DLD1 (cell line): Measurements from ENCODE around the gene KRT1.

ENCODE experiments used
- in situ Hi-C: cut with HindIII; loops from 2 replicates; pipeline ENCODE4 v1.10.0; 2017; ENCODE audit warnings: low sequenced_read_pairs

The KRT1 gene

GRCh38 chr12:52662918-52663229 is 17.3 kb downstream of the KRT1 start:
- in situ Hi-C loops, result no loop called here

DNA sequence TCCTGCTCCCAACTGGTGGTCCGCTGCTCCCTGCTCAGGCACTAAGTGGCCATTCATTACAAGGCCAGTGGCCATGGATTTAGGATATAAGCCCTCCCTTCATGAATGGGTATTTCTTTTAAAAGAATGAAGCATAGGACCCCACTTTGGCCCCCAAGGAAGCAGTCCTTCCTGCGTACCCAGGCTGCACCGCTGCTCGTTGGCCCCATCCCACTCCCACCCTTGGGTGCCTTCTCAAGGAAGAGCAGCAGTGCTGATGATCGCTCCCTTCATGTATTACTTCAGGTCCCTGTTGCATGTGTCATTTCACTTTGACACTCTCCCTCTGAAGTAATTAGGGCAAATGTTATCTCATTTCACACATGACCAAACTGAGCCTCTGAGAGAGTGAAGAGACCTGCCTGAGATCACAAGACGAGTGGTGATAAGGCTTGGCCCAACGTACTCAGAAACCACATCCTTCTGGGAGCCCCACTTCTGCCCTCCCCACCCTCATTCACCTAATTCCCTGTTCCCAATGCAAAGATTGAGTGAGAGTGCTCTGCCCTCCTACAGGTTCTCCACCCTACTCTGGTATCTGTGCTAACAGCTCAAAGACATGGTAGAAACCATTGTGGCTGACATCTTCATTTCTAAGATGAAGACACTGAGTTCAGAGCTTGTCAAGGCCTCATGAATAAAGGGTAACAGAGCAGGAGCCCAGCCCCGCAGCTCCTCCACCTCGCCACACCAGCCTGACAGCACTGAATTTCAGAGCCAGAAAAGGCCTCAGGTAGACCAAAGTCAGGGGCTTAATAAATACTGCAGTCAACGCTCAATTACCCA is 17.9 kb downstream of the KRT1 start:
- in situ Hi-C loops, result no loop called here

DNA sequence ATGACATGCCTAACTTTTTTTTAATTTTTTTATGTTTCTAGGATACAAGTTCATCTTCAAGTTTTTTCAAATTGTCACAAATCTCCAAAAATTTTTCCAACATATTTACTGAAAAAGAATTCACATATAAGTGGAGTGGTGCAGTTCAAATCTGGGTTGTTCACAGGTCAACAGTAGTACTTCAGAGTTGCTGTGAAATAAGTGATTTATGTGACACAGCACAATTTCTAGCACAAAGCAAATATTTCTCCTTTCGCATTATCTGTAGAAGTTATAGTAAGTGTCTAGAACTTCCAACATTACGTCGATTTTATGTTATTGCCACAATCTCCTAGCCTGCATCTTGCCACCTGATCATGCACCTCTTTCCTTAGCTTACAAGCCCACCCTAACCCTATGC is 18.5 kb downstream of the KRT1 start:
- in situ Hi-C loops, result no loop called here

DNA sequence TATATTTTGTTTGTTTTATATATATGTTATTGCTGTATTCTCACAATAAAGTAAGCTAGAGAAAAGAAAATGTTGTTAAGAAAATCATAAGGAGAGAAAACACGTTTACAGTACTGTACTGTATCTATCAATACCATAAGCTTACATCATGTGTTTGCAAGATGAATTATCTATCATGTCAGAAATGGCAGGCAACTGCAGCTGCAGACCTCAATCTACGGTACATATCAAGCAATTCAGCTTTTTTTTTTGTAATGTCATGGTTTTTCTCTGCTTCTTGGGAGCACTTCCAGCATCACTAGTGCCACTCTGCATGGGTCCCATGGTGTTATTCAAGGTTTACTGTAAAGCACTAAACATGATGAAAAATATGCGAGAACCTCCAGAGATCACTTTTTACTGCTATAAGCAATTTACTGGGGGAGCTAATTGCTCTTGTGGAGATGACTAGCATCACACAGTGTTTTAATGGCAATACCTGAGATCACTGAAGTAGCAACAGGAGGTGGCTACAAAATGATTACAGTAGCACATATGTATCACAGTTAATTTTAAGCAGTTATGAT is 19.2 kb downstream of the KRT1 start:
- in situ Hi-C loops, result no loop called here

DNA sequence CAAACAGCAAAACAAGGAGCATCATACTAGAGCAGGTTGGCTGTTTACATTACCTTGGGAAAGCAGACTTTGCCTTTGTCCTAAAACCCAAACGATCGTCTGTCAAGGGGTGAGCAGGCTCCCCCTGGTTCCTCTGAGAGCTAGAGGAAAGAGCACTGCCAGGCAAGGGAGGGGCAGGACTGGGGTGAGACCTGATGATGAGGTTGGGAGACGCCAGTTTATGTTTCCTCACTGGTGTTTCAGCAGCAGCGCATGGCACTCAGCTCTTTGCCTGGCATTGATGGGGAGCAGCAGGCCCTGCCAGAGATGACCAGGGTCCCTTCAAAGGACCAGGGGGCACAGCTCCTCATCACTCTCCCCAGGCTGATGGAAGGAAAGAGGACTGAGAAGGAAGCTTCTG is 20.3 kb downstream of the KRT1 start:
- in situ Hi-C loops, result no loop called here

DNA sequence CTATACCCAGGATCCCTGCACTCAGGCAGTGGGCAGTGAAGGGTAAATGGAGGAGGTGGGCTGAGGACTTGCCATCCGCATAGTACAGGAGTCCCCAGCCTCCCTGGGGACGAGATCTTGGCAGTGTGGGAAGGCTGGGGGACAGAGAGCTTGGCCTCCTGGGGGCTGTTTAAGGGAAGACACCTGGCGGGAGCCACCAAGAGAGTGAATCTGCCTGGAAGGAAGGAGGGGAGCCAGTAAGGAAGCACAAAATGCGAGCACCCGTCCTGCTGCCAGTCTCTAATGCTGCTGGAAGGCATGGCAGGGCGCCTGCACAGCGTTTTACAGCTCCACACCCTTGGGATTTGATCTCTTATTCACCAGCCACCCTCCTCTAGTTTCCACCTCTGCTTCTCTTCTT is 20.8 kb downstream of the KRT1 start:
- in situ Hi-C loops, result no loop called here

DNA sequence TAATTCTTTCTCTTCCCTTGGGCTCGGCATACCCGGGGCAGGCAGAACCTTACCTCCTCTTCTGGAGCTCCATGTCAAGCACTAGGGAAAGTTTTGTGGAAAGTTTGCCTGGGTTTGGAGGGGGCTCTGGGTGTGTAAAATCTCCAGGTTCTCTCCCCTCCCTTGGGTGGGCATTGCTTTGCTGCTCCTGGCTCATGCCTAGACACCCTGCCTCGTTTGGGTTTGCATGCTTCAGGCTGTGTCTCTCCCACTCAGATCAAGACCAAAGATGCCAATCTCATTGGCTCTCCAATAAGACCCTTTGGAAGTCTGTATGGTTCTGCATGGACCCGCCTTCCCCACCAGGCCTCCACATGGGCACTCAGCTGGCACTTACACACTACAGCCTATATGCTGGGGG is 22.0 kb downstream of the KRT1 start:
- in situ Hi-C loops, result no loop called here

- in situ Hi-C loops, result no loop called here
Measured at GRCh38 chr12:52657250-52657902, 22.8 kb downstream of the KRT1 start.

DNA sequence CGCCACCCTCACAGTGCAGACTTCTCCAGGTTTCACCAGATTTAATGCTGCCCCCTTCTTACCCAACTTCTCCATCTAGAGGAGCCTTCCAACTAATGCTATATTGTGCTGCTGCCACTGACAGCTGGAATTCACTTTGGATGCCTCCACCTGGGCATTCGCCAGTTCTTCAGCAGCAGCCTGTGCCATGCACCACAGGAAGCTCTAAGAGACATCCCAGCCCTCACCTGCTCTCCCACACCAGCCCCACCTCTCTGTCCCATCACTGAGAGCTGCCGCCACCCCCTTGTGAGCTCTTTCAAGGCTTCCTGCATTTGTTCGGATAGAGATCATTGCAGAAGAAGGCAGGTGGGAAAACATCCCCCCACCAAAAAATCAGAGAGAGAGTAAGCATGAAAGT is 23.6 kb downstream of the KRT1 start:
- in situ Hi-C loops, result no loop called here

DNA sequence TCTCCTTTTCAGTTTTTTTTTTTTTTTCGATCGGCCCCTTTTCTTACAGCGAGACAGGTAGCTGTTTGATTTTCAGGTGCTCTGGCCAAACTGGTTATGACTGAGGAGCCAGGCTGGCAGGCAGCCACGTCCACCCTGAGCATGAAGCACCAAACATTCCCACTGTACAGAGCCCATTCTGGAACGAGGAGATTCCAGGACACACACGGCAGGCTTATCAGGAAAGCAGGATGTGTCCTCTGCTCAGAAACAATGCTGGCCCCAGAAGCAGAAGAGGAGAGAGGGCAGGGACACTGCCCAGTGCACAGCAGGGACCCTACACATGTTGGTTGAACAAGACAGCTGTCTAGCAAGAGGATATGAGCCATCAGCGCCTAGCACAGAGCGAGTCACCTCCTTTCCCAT is 24.5 kb downstream of the KRT1 start:
- in situ Hi-C loops, result no loop called here

DNA sequence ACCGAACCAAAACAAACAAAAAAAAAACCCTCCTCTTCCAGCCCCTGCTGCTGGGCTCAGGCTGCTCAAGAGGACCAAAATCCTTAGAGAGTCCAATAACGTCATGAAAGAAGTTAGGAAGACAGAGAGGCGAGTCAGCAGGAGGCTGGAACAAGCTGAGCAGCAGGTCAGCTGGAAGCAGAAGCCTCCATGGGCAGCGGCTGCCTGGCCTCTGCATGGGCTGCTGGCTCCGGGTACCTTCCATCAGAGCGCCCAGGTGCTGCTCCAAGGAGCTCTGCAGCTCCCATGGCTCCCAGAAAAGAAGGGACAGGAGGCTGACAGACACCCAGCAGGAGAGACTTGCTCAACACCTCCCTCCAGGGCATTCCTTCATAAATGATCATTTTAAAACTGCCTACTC is 25.0 kb downstream of the KRT1 start:
- in situ Hi-C loops, result no loop called here

GRCh38 chr12:52651726-52652261 is 28.4 kb downstream of the KRT1 start, which contains the start of gene KRT2:
Gene KRT2, minus strand, starts transcription at chr12:52652211. Its CDS starts 69 bp downstream, at chr12:52652142.
- in situ Hi-C loops, result no loop called here

DNA sequence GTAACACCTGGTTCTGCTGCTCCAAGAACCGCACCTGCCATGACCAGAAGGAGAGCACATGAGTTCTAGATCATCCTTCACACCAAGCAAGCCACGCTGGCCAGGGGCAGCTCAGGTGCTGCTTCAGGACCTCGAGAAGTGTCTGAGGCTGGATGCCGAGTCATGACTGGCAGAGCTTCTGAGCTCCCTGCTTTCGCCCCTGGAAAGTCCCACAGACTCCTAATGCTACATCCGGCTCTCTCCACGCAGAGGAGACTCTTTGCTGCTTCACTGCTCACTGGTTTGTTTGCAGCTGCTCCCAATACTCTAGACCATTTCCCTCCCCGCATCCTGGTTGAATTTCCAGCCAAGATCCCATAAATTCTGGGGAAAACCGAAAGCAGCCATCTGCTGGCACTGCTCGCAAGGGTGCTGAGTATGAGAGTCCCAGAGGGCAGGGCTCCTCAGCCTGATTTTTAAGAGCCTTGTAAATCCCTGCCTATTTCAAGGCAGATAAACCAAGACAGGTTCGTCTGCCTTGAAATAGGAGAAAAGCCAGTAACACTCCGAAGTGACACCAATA is 29.6 kb downstream of the KRT1 start:
- in situ Hi-C loops, result no loop called here

GRCh38 chr12:52649066-52649465 is 31.1 kb downstream of the KRT1 start:
- in situ Hi-C loops, result loop anchor here (5.0 kb wide), 1 partner anchor 58 kb away; no protein-coding TSS in a partner anchor

GRCh38 chr12:52648012-52648550 is 32.1 kb downstream of the KRT1 start:
- in situ Hi-C loops, result loop anchor here (5.0 kb wide), 1 partner anchor 59 kb away; no protein-coding TSS in a partner anchor

GRCh38 chr12:52647601-52648000 is 32.6 kb downstream of the KRT1 start:
- in situ Hi-C loops, result loop anchor here (5.0 kb wide), 1 partner anchor 60 kb away; no protein-coding TSS in a partner anchor

- in situ Hi-C loops, result loop anchor here (5.0 kb wide), 1 partner anchor 61 kb away; no protein-coding TSS in a partner anchor
Measured at GRCh38 chr12:52646613-52647012, 33.6 kb downstream of the KRT1 start.

DNA sequence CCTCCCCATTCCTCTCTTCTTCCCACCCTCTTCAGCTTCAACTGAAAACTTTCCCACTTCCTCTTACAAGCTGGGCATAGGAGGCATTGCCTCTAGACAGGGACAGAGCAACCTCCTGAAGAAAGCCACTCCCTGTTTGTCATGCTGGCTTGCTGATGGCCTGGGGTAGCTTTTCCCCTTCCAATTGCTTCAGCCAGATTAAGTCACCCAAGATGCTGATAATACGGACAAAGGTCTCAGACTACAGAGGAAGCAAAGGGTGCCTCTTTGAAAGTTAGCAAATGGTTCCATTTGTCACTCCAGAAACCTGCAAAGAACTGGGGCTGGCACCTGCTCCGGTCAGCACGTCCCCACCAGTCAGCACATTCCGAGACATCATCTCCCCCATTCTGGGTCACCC is 34.2 kb downstream of the KRT1 start:
- in situ Hi-C loops, result loop anchor here (5.0 kb wide), 1 partner anchor 61 kb away; no protein-coding TSS in a partner anchor

DNA sequence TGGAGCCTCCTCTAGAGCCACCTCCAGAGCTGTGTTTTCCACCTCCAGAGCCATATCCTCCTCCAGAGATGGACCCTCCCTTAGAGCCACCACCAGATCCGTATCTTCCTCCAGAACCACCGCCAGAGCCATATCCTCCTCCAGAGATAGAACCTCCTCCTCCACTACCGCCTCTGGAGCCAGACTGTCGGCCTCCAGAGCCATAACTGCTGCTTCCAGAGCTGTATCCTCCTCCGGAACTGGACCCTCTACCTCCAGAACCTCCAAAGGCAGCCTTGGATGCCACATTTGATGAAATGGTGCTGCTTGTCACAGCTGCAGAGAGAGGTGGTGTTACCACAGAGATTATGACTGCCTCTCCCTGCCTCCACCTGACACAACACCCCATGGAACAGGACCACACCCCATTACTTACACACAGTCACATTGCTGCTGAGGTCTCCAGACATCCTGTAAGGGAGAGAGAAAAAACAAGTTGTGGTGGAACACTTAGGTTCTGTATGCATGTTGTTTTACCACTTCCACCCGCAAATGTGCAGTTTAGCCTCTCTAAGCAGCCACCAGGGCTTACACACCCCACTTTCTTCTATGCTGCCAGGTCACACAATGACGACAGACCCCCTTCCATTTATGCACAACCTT is 35.0 kb downstream of the KRT1 start:
- in situ Hi-C loops, result loop anchor here (5.0 kb wide), 1 partner anchor 62 kb away; no protein-coding TSS in a partner anchor

DNA sequence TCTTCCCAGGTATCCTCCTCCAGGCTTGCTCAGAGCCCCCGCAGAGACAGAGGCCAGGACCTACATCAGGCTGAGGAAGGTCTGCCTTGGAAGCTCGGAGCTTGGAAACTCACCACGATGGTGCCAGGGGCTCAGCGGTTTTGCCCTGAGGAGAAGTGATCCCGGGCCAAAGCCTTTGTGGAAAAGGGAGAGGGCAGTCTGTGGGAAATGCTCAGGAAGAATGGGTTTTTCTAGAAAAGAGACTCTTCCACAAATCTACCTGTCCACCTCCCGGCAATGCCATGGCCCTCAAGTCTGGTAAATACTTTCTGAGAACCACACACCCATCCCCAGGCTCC is 36.2 kb downstream of the KRT1 start:
- in situ Hi-C loops, result no loop called here
